Left lung (tissue), 10 donors: ENCODE results near the gene GALNT13. TPM values are rescaled to one million over a fixed set of nuclear protein-coding genes. Genes with fewer than 3 reads are reported as not detected.
"Not testable (repeated sequence)": the region's sequence is repeated elsewhere in the genome, so short reads cannot be mapped to it uniquely, and the experiment has no call there.

Experiments
- ATAC-seq: fragments of 200-7000 bp; cut with Tn5 transposase; one replicate; pipeline ENCODE4 v1.9.1; 2020; ENCODE audit warnings: moderate library complexity
- DNase-seq, 4 donors: peaks; one replicate each; pipeline ENCODE4 v3.0.0-alpha.2; 2013 to 2020
- H3K27ac ChIP-seq, 2 donors: fragments of 200-600 bp; sonication (generic) in 1 of 2; one replicate each; pipeline versions ENCODE4 v1.5.0 to v1.8.0; 2020 to 2021
- H3K27me3 ChIP-seq, 2 donors: fragments of 200-600 bp; sonication (generic) in 1 of 2; one replicate each; pipeline versions ENCODE4 v1.5.0 to v1.8.0; 2020 to 2021
- H3K36me3 ChIP-seq, 2 donors: fragments of 200-600 bp; sonication (generic) in 1 of 2; one replicate each; pipeline versions ENCODE4 v1.5.0 to v1.8.0; 2020 to 2021
- H3K4me1 ChIP-seq, 2 donors: fragments of 200-600 bp; one replicate each; pipeline ENCODE4 v1.8.0; 2021
- H3K4me3 ChIP-seq, 2 donors: fragments of 200-600 bp; sonication (generic) in 1 of 2; one replicate each; pipeline versions ENCODE4 v1.5.0 to v1.8.0; 2020 to 2021; ENCODE audit warnings: mild to moderate bottlenecking in 1 of 2
- H3K9me3 ChIP-seq, 2 donors: fragments of 200-600 bp; sonication (generic) in 1 of 2; one replicate each; pipeline versions ENCODE4 v1.5.0 to v1.8.0; 2020 to 2021
- CTCF ChIP-seq, 2 donors: fragments of 200-600 bp; sonication (generic) in 1 of 2; IDR thresholded peaks; one replicate each; pipeline versions ENCODE4 v1.5.0 to v1.8.0; 2021; ENCODE audit warnings: antibody characterized with exemption in 2 of 2
- intact Hi-C, 2 donors: fragments of 100-400 bp; cut with DNase I; formaldehyde crosslinking; loops; one replicate each; pipeline versions ENCODE4 v1.11.2 to v1.14.2; 2022
- polyA plus RNA-seq, 6 donors: library from polyadenylated mRNA; unstranded; fragments of 120-200 nt; gene quantifications; one replicate each; pipeline ENCODE4 v1.2.1, GENCODE V29; 2013; ENCODE audit not compliant: insufficient read length in 6 of 6
- total RNA-seq, 2 donors: library from RNA; stranded (reverse); fragmentation: NEBNext Ultra II Directional; extraction: Animal tissue kit (Norgen Biotek cat#: 25700); gene quantifications; one replicate each; pipeline ENCODE4 v1.2.1, GENCODE V29; 2021
- donor health status: DM: no; HTN: yes; CAD: no.
- donor health status: DM: no; HTN: no; CAD: no.

The GALNT13 gene
- total and polyA plus RNA-seq, 8 donors, result 1.1 to 26.4 (median 5.9) TPM

GRCh38 chr2:154462634-154463033, 590.9 kb downstream of the GALNT13 start:
- no peak overlapping the region for H3K27ac ChIP-seq
- ATAC-seq (no peak), DNase-seq (no peak)
- no peaks in the 10 kb centered on the region for H3K9me3 ChIP-seq
- H3K27me3 ChIP-seq, result no peaks in the 10 kb centered on the region
- H3K4me1 ChIP-seq, result no peaks in the 10 kb centered on the region
- no peak overlapping the region for H3K4me3 ChIP-seq
- intact Hi-C loops, result no loop called here
- H3K36me3 ChIP-seq, result no peaks in the 10 kb centered on the region
- TF ChIP-seq CTCF (IDR thresholded peaks at IDR 0.05), result no peak

GRCh38 chr2:154466226-154466625, 594.5 kb downstream of the GALNT13 start:
- H3K27me3 ChIP-seq, result no peaks in the 10 kb centered on the region
- no peaks in the 10 kb centered on the region for H3K9me3 ChIP-seq
- H3K4me1 ChIP-seq, result no peaks in the 10 kb centered on the region
- H3K27ac ChIP-seq, result no peak overlapping the region
- no peak for TF ChIP-seq CTCF (IDR thresholded peaks at IDR 0.05)
- ATAC-seq, result no peak
- no peak overlapping the region for H3K4me3 ChIP-seq
- no peak for DNase-seq
- intact Hi-C loops, result no loop called here
- no peaks in the 10 kb centered on the region for H3K36me3 ChIP-seq

GRCh38 chr2:154470376-154470775, 598.7 kb downstream of the GALNT13 start:
- H3K27ac ChIP-seq, result no peak overlapping the region
- no peak for TF ChIP-seq CTCF (IDR thresholded peaks at IDR 0.05)
- DNase-seq (no peak), ATAC-seq (no peak)
- no peak overlapping the region for H3K4me3 ChIP-seq
- no peaks in the 10 kb centered on the region for H3K27me3 ChIP-seq
- no peaks in the 10 kb centered on the region for H3K9me3 ChIP-seq
- no peaks in the 10 kb centered on the region for H3K4me1 ChIP-seq
- intact Hi-C loops, result no loop called here
- no peaks in the 10 kb centered on the region for H3K36me3 ChIP-seq

- H3K36me3 ChIP-seq, H3K27me3 ChIP-seq, intact Hi-C loops, H3K9me3 ChIP-seq, H3K4me3 ChIP-seq, ATAC-seq, DNase-seq, H3K27ac ChIP-seq, H3K4me1 ChIP-seq: not testable (repeated sequence)
Measured at GRCh38 chr2:154471492-154471891, 599.8 kb downstream of the GALNT13 start.

- no peaks in the 10 kb centered on the region for H3K9me3 ChIP-seq
- H3K27ac ChIP-seq, result no peak overlapping the region
- ATAC-seq (no peak), DNase-seq (no peak)
- H3K4me1 ChIP-seq, result no peaks in the 10 kb centered on the region
- intact Hi-C loops, result no loop called here
- no peak for TF ChIP-seq CTCF (IDR thresholded peaks at IDR 0.05)
- no peak overlapping the region for H3K4me3 ChIP-seq
- no peaks in the 10 kb centered on the region for H3K36me3 ChIP-seq
- H3K27me3 ChIP-seq, result no peaks in the 10 kb centered on the region
Measured at GRCh38 chr2:154477319-154477718, 605.6 kb downstream of the GALNT13 start.

- Histone ChIP-seq H3K4me3 (no peak overlapping the region), H3K36me3 (no peaks in the 10 kb centered on the region), H3K27ac (no peak overlapping the region), H3K4me1 (no peaks in the 10 kb centered on the region), H3K9me3 (no peaks in the 10 kb centered on the region), H3K27me3 (no peaks in the 10 kb centered on the region)
- DNase-seq (no peak), ATAC-seq (no peak)
- intact Hi-C loops, result no loop called here
- no peak for TF ChIP-seq CTCF (IDR thresholded peaks at IDR 0.05)
Measured at GRCh38 chr2:154480521-154480920, 608.8 kb downstream of the GALNT13 start.
